Esophagus muscularis mucosa (tissue), 3 donors: Measurements from ENCODE around the gene GLIS2.

Source experiments
- CTCF ChIP-seq, 3 experiments: fragments of 200-600 bp in 2 of 3; fragments of 450-650 bp in 1 of 3; sonication (generic) in 2 of 3; IDR thresholded peaks; one replicate each; pipeline ENCODE4 v1.5.1; 2017 to 2019; ENCODE audit warnings: antibody characterized with exemption in 3 of 3, mild to moderate bottlenecking in 2 of 3, moderate library complexity in 1 of 3
- POLR2A ChIP-seq: fragments of 450-650 bp; IDR thresholded peaks from one replicate; pipeline ENCODE4 v1.6.1; 2017; ENCODE audit warnings: antibody characterized with exemption, moderate library complexity, mild to moderate bottlenecking, low read depth
- POLR2AphosphoS5 ChIP-seq, 2 donors: sonication (generic); formaldehyde crosslinking; IDR thresholded peaks; one replicate each; pipeline ENCODE4 v1.6.1; 2017; ENCODE audit warnings: antibody characterized with exemption in 2 of 2

- TF ChIP-seq CTCF (IDR thresholded peaks at IDR 0.05) (no peak), POLR2A (no peak), POLR2AphosphoS5 (IDR thresholded peaks at IDR 0.05) (no peak)
Observed at GRCh38 chr16:4291699-4292098, 24.2 kb upstream of the GLIS2 start.
